ENCODE data around the gene BLOC1S4.

DNA sequence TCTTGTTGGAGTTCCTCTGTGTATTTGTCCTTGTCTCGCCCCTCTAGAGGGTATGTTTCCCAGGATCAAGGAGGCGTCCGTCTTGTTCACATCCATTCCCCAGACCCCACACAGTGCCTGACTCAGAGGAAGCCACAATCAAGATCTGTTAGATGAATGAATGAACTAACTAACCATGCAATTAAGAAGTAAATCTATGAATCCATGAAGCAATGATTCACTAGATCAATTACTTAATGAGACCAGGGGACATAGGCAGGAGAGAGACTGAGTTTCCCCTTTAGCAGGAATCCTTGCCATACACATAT is 11.9 kb downstream of the BLOC1S4 start:
- TF ChIP-seq, protein P1, sequence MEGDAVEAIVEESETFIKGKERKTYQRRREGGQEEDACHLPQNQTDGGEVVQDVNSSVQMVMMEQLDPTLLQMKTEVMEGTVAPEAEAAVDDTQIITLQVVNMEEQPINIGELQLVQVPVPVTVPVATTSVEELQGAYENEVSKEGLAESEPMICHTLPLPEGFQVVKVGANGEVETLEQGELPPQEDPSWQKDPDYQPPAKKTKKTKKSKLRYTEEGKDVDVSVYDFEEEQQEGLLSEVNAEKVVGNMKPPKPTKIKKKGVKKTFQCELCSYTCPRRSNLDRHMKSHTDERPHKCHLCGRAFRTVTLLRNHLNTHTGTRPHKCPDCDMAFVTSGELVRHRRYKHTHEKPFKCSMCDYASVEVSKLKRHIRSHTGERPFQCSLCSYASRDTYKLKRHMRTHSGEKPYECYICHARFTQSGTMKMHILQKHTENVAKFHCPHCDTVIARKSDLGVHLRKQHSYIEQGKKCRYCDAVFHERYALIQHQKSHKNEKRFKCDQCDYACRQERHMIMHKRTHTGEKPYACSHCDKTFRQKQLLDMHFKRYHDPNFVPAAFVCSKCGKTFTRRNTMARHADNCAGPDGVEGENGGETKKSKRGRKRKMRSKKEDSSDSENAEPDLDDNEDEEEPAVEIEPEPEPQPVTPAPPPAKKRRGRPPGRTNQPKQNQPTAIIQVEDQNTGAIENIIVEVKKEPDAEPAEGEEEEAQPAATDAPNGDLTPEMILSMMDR (IDR thresholded peaks at IDR 0.05): no peak
- TF ChIP-seq POLR2AphosphoS5 (IDR thresholded peaks at IDR 0.05): no peak
